DMS 273 (cell line): ENCODE data around the gene CYTH4.

ENCODE experiments used
- DNase-seq: peaks from one replicate; lab custom pipeline; 2025; ENCODE audit not compliant: unreplicated experiment; lab: John Stamatoyannopoulos, UW

The CYTH4 gene

DNA sequence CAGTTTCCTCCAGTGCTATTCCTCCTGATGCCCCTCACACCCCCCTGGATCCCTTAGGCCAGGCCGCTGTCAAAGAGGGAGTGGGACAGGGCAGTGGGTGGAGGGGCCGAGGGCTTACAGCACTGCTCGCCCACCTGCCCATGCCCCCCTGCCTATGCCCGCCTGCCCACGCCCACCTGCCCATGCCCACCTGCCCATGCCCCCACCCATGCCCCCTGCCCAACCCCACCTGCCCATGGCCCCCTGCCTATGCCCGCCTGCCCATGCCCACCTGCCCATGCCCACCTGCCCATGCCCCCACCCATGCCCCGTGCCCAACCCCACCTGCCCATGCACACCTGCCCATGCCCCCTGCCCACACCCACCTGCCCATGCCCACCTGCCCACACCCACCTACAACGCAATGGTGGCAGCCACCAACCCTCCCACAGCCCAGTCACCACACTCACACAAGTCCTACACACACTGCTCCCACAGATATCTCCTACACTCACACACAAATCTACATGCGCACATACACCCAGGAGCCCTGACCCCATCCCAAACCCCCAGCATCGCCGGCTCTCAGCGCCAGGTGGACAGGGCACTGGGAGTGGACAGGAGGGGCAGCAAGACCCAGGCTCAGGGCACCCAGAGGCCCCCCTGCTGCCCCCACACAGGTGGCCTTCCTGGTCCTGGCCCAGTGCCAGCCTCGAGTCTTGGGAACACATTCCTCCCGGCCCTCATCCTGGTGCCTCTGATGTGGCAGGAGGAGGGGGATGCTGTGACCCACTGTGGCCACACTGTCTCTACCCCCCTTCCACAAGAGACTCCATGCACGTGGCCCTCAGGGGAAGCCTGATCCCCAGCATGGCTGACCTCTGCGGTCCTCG, 61.8 kb downstream of the CYTH4 start:
- DNase-seq, result peak; percentile 14

DNA sequence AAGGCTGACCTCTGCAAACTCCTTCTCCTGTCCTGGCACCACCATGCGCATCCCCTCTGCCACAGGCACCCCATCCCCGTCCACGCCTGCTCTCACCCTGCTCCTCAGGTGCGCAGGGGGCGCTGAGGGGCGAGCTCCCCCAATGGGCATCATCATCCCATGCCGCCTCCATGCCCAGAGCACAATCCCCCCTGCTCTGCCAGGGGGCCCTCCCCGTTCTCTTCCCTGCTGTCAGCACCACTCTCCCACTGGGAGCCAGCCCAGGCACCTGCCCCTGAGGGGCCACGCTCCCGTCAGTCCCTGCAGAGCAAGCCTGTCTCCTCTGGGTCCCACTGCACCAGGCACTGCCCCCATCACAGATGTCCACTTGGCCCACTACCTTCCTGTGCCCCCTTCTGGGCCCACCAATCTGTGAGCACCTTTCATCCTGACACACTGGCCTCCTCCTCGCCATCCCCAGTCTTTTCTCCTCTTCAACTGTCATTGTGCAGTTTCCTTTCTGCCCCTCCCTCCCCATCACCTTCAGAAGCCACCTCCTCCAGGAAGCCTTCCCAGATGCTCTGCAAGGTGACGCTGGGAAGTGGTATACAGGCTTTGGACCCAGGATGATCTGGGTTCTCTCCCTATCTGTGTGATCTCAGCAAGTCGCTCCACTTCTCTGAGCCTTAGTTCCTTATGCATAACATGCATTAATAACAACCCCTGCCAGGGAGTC, 62.6 kb downstream of the CYTH4 start:
- no peak for DNase-seq

DNA sequence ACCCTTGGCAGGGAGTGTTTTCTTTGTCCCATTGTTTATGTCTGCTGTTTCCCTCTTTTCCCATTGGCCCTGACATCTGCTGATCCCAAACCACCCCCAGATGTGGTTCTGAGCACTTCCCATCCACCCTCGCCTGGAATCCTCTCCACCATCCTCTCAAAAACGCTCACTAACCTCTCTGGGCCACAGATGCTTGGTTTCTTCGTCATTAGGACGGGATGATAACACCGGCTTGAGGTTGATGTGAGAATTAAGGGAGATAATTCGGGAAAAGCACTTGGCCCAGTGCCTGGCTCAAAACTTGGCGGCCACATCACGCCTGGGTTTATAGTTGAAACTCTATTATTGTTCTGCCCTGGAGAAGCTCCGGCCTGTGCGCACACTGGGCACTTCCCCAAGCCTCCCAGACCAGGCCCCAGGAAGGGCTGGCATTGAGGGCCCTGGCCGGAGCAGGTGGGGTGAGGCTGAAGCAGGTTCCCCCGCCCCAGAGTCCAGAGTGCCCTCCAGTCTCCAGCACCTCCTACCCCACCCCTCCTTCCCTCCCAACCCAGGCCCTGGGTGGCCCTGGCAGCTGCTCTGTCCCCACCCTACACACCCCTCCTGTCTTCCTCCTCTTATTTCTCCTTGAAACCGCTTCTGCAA, 63.7 kb downstream of the CYTH4 start:
- DNase-seq, result peak; percentile 29

DNA sequence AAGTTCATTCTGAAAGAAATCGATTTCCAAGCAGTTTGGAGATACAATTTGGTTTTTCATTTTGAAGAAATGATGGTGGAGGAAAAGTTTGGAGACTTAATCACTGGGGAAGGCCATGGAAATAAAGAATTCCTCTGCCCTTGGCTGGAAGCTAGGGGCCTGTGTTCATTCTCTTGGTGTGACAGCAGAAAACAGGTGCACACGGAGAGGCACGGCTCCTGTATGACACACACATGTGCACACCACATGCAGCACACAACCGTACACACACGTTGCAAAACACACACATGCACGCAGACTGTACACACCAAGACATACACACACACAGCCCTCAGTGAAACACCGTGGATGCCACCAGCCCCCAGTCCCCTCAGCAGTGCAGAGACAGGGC, 64.2 kb downstream of the CYTH4 start:
- no peak for DNase-seq

GRCh38 chr22:37349043-37349814, 66.9 kb downstream of the CYTH4 start:
- no peak for DNase-seq

GRCh38 chr22:37351232-37351631, 68.9 kb downstream of the CYTH4 start:
- no peak for DNase-seq

- DNase-seq, result no peak
Observed at GRCh38 chr22:37352481-37352880, 70.2 kb downstream of the CYTH4 start.

DNA sequence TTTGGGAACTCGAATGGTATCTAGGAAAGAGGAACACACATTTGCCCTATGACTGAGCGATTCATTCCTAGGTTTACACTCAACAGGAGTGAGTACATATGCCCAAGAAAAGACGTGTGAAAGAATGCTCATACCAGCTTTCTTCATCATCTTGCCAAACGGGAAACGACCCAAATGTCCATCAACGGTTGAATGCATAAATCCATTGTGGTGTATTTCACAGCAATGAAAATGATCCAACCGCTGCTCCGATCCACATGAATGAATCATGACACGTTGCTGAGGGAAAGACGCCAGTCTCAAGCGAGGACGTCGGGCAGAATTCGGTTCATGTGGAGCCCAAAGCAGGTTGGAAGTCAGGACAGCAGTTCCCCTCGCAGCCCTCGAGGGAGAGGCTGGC, 71.5 kb downstream of the CYTH4 start:
- no peak for DNase-seq

GRCh38 chr22:37354261-37354660, 72.0 kb downstream of the CYTH4 start:
- DNase-seq, result no peak

DNA sequence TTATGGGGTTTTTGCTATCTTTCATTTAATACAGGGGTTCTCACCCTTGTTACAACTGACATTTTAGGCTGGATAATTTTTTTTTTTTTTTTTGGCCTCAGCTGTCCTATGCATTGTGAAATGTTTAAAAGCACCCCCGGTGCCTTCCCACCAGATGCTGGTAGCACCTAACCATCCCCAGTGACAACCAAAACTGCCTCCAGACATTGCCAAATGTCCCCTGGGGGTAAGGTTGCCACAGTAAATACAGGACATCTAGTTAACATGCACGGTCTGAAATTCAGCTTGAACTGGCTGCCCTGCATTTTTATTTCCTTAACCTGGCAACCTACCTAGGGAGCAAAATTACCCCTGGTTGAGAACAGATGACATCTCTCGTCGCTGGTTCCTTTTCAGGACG, 72.4 kb downstream of the CYTH4 start:
- no peak for DNase-seq

DNA sequence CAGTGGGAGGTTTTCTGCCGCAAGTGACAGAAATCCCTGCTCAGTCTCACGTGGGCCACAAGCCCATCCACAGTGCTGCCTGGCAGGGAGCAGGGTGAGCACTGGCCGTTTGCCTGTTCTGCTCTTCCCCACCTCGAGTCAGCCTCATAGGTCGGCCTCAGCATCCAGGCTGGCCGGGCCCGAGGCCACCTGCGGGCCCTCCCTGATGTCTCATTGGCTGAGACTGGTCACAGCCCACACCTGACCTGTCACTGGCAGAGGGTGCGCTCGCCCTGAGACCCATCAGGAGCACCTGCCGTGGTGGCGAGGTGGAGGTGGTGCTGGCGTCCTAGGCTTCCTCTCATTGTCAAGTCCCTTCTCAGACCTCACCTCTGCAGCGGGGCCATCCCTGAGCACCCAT, 72.9 kb downstream of the CYTH4 start:
- no peak for DNase-seq

DNA sequence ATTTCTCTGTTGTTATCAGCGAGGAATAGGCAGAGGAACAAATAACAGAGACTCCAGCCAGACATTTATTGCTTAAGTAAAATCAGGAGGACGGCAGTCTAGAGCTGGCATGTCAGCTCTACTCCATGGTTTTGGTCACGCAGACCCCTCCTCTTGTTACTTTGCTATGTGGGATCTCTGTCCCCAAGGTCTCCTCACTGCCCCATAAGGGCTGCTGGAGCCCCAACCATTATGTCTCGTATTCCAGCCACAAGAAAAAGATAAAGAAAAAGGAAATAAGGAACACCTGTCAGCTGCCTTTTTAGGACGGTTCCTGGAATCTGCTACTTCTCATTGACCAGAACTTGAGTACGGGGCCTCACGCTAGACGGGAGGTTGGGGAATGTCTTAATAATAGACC, 74.6 kb downstream of the CYTH4 start:
- no peak for DNase-seq

DNA sequence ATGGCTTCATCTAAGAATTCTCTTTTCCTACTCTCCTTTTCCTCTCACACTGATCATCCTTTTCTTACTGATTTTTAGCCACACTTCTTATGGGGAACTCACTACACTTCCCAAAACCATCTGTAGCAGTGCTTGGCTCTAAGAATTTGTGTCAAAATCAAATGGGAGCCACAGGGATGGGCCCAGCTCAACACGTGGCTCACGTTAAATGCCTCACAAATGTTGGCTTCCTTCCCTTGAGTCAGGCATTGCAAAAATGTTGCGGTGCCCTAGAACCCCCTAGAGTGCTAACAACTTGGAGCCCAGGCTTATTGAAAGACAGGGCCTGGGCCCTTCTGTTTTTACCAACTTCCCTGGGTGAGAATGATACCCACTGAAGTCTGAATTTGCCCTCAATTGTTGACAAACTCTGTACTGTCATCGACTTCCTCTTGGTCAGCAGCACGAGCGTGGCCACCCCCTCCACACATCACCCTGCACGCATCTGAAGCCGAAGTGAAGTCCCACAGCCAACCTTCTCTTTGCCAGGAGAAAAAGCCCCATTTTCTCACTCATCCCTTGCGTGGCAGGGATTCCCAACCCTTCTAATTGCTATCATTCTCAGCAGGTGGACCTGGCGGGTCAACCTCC, 75.3 kb downstream of the CYTH4 start:
- no peak for DNase-seq

GRCh38 chr22:37358386-37358785, 76.1 kb downstream of the CYTH4 start:
- no peak for DNase-seq

DNA sequence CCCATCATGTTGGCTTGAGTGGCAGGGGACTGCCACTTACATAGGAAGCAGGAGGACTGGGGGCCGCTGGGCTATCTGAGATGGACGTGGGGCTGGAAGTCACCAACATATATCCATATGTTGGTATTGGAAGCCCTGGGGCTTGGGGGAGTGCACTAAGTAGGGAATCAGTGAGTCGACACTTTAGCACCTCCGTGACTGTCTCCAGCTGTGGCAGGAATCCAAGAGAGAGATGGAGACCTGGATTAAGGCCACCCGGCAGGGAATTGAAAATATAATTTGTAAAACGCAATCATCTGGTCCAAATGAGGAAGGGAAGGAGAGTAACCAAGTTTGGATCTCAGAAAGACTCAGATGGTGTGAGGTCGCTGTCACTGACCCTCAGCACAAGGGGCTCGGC, 76.6 kb downstream of the CYTH4 start:
- DNase-seq, result no peak

- no peak for DNase-seq
Observed at GRCh38 chr22:37362621-37363020, 80.3 kb downstream of the CYTH4 start.

GRCh38 chr22:37363261-37363992, 81.1 kb downstream of the CYTH4 start:
- no peak for DNase-seq
